Fibroblast of upper back skin (primary cell): Measurements from ENCODE around the gene GNAQ.

Source experiments
- DNase-seq: peaks from one replicate; pipeline ENCODE4 v3.0.0-alpha.2; 2013

Gene GNAQ

DNA sequence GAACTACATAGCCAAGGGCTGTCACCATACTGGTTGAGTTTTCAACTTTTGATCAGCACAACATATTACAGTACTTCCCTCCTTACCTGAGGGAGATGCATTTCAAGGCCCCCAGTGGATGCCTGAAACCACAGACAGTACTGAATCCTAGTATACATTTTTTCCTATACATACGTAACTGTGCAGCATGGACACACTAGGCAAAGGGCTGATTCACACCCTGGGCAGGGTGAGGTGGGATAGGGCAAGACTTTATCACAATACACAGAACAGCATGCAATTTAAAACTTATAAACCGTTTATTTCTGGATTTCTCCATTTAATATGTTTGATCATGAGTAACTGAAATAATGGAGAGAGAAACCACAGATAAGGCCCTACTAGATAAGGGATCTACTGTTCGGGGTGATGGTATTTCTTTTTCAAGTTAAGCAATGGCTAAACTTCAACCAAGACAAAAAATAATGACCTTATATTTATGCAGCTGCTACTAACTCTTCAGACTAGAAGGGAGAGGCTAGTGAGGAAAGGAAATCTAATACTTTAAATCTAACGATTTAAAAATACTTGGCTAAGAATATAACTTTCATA is 196.6 kb downstream of the GNAQ start:
- no peak for DNase-seq

DNA sequence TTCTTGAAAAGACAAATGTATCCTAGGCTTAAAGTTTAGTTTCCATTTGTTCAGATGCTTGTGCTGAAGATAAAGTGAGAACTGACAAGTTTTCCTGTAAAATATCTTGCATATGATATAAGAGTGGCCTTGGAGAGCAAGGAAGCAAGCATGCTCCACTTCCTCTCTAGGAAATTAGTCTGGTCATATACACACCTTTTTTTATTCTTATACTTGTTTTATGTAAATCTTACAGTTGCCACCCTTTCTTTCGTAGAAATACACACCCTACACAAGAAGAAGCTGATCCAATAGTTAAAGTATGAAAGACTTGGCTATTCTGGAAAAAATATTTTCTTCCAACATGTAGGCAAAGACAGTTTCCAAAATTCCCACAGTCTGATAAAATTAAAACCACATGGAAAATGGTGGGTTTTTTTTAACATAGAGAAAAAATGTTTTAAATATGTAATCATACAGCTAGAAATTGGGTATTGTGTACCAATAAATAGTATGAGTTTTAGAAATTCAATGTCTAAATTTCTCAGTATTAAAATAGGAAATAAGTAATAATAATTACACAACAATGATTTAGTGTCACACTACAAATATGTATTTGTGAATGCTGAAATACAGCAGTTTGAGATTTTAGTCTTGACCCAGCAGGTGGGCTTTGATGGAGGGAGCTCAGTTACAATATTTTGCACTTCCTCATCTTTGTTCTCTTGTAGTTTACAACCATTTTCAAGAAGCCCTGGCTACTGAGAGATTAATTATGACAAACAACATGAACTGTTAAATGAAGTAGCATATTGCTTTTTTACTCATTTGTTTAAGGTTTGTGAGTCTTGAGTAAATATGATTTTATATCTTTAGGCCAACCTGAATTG is 197.8 kb downstream of the GNAQ start:
- peak; percentile 62 for DNase-seq

DNA sequence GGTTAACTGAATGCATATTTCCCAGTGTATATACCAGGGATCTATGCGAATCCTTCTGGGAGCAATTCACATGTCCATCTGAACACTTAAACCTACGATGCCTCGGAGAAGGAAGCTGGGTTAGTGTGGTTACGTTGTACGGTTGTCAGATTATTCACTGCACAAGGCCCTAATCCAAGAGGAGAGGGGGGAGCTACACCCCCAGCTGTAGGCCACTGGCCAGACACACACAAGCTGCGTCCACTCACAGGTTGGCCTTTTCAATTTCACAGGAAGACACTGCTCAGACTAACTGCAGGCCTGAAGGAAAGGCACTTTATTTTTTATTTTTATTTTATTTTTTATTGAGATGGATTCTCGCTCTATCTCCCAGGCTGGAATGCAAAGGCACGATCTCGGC is 199.0 kb downstream of the GNAQ start:
- DNase-seq: no peak

DNA sequence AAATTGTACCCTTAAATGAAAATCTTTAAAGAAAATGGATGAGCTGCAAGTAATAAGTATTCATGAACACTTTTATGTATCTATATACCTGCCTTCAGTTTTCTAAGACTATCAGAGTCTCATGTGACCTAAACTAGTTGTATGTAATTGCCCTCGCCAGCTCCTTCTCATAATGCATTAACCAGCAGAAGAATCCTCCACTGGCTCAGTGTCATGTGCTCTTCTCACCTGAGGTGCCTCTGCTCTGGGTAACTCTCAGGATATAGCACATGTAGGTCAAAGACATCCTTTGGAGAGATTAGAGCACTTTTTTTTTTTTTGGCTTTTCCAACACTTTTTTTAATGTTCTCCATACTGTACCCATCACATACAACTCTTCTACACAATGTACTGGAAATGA is 199.8 kb downstream of the GNAQ start:
- DNase-seq: no peak

DNA sequence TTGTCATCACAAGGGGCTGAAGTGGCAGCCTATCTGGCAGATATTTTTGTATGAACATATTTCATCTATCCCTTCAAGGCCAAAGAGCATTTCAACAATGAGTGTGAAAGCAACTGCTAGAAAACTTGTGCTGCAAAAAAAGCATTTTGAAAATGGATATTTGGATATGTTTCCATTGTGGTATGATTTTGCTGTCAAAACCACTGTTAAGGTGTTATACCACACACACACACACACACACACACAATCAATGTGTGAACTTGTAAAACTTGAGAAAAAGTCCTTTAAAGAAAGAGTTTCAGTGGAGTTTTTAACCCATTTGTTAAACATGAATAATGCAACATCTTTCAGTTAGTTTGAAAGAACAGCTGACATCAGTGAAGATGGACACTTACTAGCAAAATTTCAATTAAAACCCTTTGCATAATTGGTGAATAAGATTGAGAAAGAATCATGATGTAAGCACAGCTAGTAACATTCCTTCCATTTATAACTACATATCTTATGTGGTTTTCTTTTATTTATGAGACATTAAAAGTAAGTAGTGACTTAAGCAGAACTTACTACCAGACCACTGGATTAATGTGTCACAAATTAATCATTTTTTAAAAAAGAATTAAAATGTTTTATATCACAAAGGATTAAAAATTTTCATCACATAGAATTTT is 200.9 kb downstream of the GNAQ start:
- peak; percentile 43 for DNase-seq

DNA sequence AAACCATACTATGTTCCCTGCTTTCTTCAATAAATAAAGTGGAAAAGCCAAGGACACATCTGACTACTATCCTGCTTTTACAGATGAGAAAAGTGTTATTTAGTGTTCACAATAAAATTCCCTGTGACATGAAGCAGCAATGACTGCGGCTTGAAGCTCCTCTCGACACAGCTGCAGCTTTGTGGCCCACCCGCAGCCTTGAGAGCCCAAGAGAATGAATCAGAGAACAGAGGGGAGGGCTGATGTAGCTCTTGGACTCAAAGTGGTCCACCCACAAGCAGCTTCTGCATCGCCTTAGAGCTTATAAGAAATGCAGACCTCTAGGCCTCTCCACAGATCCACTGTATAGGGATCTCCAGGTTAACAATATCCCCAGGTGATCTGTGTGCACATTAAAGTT is 202.2 kb downstream of the GNAQ start:
- peak; percentile 32 for DNase-seq

DNA sequence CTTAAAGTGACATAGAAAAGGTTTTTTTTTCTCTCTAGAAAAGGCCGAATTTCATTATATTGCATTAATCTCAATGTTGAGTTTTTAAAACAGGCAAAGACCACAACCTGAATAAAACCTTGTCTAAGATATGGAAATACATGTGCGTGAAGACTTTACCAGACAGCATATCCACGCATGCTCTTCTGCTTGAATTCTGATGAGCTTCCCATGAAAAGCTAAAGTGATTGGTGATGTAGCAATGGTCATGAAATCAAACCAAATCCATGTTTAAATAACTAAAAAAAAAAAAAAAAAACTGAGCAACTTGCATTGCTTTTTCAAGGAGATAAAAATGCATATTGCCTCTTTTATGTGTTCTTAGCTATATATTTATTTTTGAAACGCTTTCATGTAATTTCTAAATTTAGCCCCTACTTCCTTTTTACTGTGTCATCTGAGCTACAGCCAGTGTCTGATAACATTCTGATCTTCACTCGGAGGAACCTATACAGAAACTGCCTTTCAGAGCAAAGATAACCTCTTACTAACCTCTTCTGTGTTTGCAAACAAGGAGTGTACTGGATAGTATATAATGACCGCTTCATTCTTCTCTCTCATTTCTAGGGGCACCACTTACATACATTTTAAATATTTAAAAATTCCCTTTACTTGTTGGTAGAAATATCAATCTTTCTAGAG is 204.4 kb downstream of the GNAQ start:
- DNase-seq: no peak

DNA sequence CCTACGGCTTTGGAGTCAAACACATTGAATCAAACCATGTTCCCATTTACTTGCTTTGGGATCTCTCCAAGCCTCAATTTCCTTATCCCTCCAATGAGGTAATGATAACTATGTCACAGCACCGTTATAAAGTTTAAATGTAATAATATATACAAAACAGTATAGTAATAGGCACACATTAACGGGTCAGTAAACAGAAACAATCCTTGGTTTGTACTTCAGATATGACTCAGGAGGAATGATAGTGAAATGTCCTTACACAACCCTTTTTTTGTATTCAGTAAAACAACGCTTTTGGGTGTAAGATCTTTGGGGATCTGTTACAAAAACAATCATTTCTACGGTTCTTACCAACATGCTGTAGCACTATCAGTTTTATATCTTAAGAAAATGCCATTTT is 205.0 kb downstream of the GNAQ start:
- no peak for DNase-seq

DNA sequence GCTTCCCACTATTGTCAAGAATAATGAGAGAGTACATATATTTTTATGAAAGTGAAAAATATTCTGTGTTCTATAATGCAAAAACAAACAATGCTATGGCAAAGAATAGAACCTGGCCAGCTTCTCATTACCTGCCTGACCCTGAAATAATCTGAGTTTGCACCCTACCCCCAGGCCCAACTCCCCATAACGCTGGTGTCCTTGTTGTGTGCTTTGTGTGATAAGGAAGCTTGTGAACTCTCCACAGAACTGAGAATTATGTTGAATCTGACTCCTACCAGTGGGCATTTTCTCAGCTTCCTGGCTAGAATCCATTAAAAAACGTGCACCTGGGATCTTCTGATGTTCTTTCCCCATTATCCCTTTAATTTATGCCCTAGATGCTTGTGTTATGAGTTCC is 205.5 kb downstream of the GNAQ start:
- DNase-seq: no peak

DNA sequence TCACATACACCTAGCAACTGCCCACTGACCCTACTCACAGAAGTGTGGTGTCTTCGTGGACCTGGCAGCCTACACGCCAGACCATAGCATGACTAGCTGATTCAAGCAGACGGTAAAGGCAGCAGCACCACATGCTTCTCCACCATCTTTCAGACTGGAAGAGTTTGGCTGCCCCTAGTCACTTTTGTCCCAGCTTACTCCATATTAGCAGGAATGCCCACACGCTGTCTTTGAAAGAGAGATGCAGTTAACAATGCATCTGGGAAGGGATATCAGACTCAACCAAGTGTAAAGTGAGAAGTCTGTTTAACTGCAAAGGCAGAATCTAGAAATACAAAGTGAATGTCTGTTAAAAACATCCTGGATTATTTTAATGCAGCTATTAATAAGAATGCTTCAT is 206.2 kb downstream of the GNAQ start:
- no peak for DNase-seq

DNA sequence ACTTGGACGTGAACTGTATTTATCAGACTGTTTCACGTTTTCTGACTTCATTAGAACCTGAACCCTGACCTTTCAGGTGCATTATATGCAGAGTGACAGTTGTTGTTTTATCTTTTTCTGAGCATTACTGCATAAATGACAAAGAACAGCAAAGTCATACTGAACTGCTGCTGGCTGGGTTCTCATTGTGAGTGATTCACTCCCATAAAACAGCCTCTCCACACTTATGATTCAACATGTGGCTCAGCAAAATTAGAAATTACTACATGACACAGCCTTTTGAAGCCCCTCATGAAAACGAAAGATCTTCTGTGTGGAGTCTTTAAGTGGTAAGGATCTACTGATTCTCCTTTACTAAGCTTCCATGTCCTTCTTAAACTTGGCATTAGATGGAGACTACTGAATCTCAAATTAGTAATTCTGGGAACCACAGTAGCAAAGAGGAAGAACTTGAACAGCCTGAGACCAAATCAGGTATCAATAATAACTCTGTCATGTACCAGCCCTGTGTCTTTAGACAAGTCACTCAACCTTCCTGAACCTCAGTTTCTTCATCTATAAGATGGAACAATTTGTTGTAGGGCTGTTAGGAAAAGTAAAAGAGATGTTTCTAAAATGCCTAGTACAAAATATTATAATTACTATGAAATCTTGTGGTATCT is 211.2 kb downstream of the GNAQ start:
- DNase-seq: peak; percentile 73

DNA sequence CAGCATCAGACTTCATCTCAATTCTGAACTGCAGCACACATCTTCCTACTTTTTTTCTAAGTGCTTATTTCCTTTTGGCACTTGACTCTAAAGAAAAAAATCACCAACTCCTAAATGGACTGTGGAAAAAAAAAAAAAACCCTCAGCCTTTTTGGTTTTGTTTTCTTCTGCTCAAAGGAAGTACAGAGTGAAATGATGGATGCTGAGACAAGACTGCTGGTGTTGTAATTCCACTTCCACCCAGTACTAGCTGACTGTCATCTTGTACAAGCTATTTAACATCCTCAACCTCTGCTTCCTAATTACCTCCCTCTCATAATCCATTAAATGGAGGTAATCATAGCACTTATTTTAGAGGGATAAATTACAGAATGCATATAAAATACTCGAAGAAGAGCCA is 212.0 kb downstream of the GNAQ start:
- DNase-seq: peak; percentile 31

DNA sequence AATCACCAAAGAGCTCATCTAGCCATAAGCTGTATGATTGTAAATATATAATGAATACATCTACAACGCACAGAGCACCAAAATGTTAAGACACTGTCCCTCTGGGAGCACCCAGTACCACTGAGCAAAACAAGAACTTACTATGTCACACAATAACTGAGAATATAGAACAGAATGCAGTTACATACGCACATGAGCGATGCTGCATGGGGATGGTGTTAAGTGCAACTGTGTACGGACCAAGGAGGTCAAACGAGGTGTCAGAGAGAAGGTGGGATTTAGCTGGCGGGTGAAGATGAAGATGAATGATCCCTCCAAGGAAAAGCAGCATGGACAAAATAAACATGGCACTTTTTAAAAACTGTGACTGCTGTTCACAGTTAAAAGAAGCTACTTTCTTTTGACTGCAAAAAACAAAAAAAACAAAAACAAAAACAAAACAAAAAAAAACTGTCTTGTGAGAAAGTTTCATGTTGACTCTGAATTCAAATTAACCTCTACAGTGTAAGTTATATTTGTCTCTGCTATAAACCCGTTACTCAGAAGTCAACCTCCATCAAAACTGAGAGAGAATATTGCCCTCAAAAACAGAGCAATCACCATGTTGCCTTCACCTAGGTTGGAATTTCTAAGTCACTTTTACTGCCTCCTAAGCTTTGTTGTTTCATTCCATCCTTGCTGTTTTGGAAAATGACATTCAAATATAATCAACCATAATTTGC is 213.9 kb downstream of the GNAQ start:
- DNase-seq: no peak

DNA sequence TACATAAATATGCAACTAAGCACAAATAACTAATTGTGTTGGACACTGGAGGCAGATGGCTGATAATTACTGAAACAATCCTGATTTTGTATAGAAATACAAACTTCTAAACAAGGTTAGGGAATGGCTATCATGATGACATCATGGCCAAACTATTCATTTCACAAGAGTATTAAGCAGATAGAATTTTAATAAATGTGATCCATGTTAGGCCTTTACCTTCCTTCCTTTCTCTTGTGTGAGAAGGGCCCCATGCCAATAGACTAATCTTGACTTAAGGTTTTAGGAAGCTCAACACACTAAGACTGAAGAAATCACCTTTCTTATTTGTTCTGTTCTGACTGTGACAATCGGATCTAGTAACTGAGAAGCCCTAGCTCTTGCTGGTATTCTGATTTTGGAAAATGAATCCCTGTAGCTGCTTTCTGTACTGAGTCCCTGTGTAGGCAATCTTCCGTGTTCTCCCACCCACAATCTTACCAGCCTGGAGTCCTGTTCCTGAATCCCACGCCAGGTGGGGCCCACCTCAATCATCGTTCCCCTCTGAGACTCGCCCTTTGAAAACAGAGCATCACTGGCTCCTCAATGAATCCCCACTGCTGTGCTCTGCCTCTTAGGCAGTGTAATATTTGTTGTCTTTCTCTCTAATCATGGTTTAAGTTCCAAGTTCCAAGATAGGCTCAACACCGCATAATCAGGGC is 214.8 kb downstream of the GNAQ start:
- peak; percentile 30 for DNase-seq

DNA sequence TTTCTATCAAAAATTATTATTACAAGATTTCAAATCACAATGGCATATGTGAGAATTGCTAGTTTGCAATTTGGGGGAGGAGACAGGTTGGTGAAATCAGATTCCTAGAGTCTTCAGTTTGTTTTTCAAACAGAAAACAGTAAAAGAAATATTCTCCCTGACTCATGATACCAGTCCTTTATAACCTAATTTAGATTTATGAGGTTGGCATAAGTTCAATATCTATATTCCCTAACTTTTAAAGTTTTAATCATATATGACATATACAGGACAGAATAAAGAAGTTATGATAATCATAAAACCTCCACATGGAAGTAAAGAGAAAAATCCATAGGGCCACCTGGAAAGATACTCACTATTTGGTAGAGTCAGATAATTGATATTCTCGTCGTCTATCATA is 216.4 kb downstream of the GNAQ start:
- DNase-seq: no peak

DNA sequence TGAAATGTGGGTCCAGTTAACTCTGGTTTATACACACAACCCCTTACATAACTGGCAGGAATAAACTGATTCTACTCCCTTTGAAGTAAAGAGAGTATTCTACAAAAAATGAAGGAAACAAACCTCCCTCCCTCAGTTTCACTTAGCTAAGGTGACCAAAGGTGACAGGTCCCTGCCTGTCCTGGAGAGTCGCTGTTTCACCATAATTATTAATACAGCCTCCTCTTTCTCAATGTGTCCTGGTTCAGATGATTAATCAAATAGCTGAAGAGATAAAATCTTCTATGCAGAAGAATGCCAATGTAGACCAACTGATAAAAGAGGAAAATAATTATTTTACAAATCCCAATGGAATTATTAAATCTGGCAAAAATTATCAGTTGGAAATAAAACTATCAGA is 219.8 kb downstream of the GNAQ start:
- no peak for DNase-seq

DNA sequence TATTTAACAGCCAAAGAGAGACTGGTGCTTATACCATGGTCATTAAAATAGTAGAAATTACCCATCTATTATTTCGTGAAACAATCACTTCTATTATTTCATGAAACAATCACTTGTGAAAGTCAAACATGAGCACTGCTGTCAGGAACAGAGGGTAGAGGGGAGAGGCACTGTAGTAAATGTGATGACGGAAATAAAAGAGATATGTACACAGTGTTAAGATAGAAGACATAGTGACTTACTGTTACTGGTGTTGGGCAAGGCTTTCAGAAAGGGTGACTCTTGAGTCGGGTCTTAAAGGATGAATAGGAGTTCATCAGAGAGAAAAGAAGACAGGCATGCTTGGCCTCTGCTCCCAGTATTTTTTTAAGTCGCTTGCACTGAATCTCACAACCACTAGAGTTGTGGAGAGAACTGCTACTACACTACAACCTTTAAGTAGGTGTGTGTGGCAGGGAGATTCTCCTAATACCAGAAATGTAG is 220.9 kb downstream of the GNAQ start:
- DNase-seq: no peak

DNA sequence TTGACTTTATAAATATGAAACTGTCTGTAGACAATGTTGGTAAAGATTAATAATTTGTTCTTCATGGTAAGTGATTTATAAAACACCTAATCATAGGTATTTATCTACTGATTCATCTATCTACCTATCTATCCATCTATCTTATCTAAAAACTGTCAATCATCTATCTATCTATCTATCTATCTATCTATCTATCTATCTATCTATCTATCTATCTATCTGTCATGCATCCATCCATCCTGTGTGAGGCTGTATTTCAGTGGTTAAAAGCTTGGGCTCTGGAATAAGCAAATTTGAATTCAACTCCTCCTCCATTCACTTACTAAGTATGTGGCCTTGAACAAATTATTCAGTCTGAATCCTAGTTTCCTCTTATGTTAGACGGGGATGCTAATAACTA is 221.6 kb downstream of the GNAQ start:
- DNase-seq: no peak

DNA sequence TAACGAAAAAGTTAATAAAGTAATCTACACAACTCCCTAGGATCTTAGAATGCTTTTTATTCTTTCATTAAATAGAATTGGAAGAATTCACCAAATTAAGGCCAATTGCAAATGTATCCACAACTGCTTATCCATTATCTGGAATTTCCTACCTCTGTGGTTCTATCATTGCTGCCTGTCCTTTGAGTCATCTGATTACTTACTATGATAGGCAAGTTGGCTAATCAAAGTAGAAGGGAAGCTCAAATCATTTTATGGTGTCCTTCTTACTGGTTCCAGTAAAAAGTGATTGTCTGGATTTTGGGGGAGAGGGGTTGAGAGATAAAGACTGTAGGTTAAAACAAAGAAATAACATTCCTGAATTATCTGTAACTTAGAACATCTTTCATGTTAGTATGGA is 222.1 kb downstream of the GNAQ start:
- peak; percentile 31 for DNase-seq

DNA sequence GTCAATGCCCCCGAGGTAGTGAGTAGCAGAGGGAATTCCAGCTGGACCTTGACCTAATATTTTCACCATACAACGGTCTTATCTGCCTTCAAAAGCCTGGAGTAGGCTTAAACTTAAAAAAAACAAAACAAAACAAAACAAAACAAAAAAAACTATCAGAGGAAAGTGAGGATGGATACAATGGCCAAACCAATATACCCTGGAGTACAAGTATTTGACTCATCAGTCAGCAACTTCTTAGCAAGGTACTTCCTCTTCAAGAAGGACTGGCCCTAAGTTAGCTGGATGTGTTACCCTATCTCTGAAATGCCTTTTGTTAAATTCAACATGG is 222.9 kb downstream of the GNAQ start:
- no peak for DNase-seq

DNA sequence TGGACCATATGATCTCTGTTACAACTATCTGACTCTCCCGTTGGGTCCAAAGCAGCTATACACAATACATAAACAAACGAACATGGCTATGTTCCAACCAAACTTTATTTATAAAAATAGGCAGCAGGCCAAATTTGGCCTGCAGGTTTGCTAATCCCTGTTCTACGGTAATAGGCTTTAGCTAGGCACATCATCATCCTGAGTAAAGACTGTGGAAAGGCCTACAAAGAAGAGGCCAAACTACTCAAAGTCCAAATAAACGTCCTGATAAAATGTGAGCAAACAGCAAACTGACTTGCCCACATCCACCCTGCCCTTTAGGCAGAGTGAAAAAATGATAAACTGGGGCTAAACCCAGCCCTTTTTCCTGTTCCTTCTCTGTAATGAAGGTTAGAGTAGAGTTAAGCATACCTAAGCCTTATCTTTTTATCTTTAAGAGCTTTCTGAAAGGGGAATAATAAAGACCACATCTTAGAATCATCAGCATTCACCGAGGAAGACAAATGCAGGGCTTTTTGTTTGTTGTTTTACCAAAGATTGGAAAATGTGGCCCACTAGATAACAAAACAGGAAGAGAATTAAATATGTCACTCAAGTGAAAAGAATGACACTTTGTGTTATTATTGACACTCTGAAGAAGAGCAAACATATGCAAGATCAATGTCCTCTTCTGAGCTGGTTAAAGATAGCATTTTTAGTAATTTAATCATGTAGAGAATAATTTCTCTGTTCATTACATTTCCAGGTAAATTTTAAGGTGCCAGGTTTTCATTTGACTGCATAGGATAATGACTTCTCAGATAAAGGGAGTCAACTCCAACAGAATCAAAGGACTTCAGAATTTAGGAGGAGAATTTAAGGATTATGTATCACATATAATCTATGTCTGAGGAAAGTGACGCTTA is 223.5 kb downstream of the GNAQ start:
- no peak for DNase-seq
